CD14-positive monocyte (primary cell): ENCODE measurements around the gene WWOX. TPM values are rescaled to one million over a fixed set of nuclear protein-coding genes. Genes with fewer than 3 reads are reported as not detected.

Experiments used
- DNase-seq, 3 donors: peaks; one replicate each; pipeline ENCODE4 v3.0.0-alpha.2; 2011 to 2022
- H2AFZ ChIP-seq: 2 replicates; pipeline ENCODE4 v1.6.0; 2012; ENCODE audit warnings: mild to moderate bottlenecking, low read depth, low read length, inconsistent platforms; ENCODE audit not compliant: insufficient read depth, poor library complexity, severe bottlenecking
- H3K27ac ChIP-seq, 2 donors: 1 replicate in 1 of 2; 2 replicates in 1 of 2; pipeline ENCODE4 v1.5.1; 2012 to 2013; ENCODE audit warnings: low read length in 2 of 2, control low read depth in 1 of 2, inconsistent platforms in 1 of 2, low read depth in 1 of 2, mild to moderate bottlenecking in 1 of 2
- H3K27me3 ChIP-seq, 2 donors: one replicate each; pipeline versions ENCODE4 v1.6.0 to v1.6.1; 2011 to 2013; ENCODE audit warnings: low read length in 2 of 2; ENCODE audit not compliant: control insufficient read depth in 2 of 2, insufficient read depth in 2 of 2
- H3K36me3 ChIP-seq, 2 donors: replicated peaks in 1 of 2; 1 replicate in 1 of 2; 2 replicates in 1 of 2; pipeline versions ENCODE4 v1.5.1 to v1.6.1; 2012 to 2013; ENCODE audit warnings: low read length in 2 of 2, control low read depth in 1 of 2, inconsistent platforms in 1 of 2, mild to moderate bottlenecking in 1 of 2; ENCODE audit not compliant: insufficient read depth in 2 of 2, control insufficient read depth in 1 of 2
- H3K4me1 ChIP-seq, 2 donors: 1 replicate in 1 of 2; 2 replicates in 1 of 2; pipeline versions ENCODE4 v1.5.1 to v1.6.1; 2012 to 2013; ENCODE audit warnings: low read length in 2 of 2, control low read depth in 1 of 2, inconsistent platforms in 1 of 2, mild to moderate bottlenecking in 1 of 2, moderate library complexity in 1 of 2; ENCODE audit not compliant: insufficient read depth in 2 of 2, control insufficient read depth in 1 of 2
- H3K4me2 ChIP-seq: replicated peaks from 2 replicates; pipeline ENCODE3; 2012; ENCODE audit warnings: low read length, moderate library complexity, mild to moderate bottlenecking; ENCODE audit not compliant: poor library complexity, severe bottlenecking; ENCODE audit errors: extremely low read depth
- H3K4me3 ChIP-seq, 3 experiments: fragments of 200-600 bp in 1 of 3; sonication (generic) in 1 of 3; replicated peaks in 1 of 3; 1 replicate in 2 of 3; 2 replicates in 1 of 3; pipeline ENCODE4 v1.5.1; 2011 to 2013; ENCODE audit warnings: low read length in 3 of 3, mild to moderate bottlenecking in 3 of 3, control low read depth in 2 of 3, low read depth in 2 of 3, inconsistent platforms in 1 of 3, moderate library complexity in 1 of 3
- H3K79me2 ChIP-seq: 2 replicates; pipeline ENCODE4 v1.6.0; 2012; ENCODE audit warnings: mild to moderate bottlenecking, control low read depth, inconsistent platforms, low read length, moderate library complexity; ENCODE audit not compliant: insufficient read depth
- H3K9ac ChIP-seq: 2 replicates; pipeline ENCODE4 v1.6.0; 2017; ENCODE audit warnings: low read length, mild to moderate bottlenecking; ENCODE audit not compliant: insufficient read depth, poor library complexity, severe bottlenecking
- H3K9me3 ChIP-seq, 2 donors: replicated peaks in 1 of 2; 1 replicate in 1 of 2; 2 replicates in 1 of 2; pipeline versions ENCODE4 v1.5.1 to v1.6.1; 2012 to 2013; ENCODE audit warnings: low read length in 2 of 2, control low read depth in 1 of 2; ENCODE audit not compliant: control insufficient read depth in 1 of 2, insufficient read depth in 1 of 2
- H4K20me1 ChIP-seq: 2 replicates; pipeline ENCODE4 v1.6.0; 2012; ENCODE audit warnings: mild to moderate bottlenecking, low read length, control low read depth, moderate library complexity; ENCODE audit not compliant: insufficient read depth
- H3K27ac Mint-ChIP-seq, 7 donors: one replicate each; pipeline ENCODE4 v1.8.0; 2020; ENCODE audit warnings: mild to moderate bottlenecking in 7 of 7, mixed read lengths in 7 of 7, moderate library complexity in 6 of 7, inconsistent platforms in 2 of 7
- H3K27me3 Mint-ChIP-seq, 3 donors: one replicate each; pipeline ENCODE4 v1.8.0; 2021 to 2022; ENCODE audit warnings: low read depth in 3 of 3, mild to moderate bottlenecking in 3 of 3, mixed read lengths in 3 of 3, moderate library complexity in 3 of 3, inconsistent platforms in 1 of 3
- H3K36me3 Mint-ChIP-seq, 2 donors: one replicate each; pipeline ENCODE4 v1.8.0; 2020; ENCODE audit warnings: mixed read lengths in 2 of 2, inconsistent platforms in 1 of 2, mild to moderate bottlenecking in 1 of 2
- H3K4me1 Mint-ChIP-seq: one replicate; pipeline ENCODE4 v1.8.0; 2020; ENCODE audit warnings: mild to moderate bottlenecking, mixed read lengths
- H3K4me3 Mint-ChIP-seq, 2 donors: one replicate each; pipeline ENCODE4 v1.8.0; 2020; ENCODE audit warnings: mild to moderate bottlenecking in 2 of 2, mixed read lengths in 2 of 2, moderate library complexity in 1 of 2
- H3K9me3 Mint-ChIP-seq, 7 donors: one replicate each; pipeline ENCODE4 v1.8.0; 2020 to 2022; ENCODE audit warnings: mixed read lengths in 7 of 7, mild to moderate bottlenecking in 6 of 7, moderate library complexity in 6 of 7, inconsistent platforms in 2 of 7
- WGBS: methylation state at CpG from one replicate; pipeline ENCODE4 v1.1.5; 2013; ENCODE audit warnings: missing lambda C conversion rate; ENCODE audit not compliant: insufficient coverage; 5-methylcytosine and 5-hydroxymethylcytosine counted together
- intact Hi-C, 2 donors: fragments of 100-400 bp; cut with micrococcal nuclease; formaldehyde crosslinking; loops; one replicate each; pipeline versions ENCODE4 v1.15.0 to v1.15.1; 2023
- polyA plus RNA-seq, 3 donors: library from polyadenylated mRNA; depleted of rRNA in 1 of 3; unstranded in 2 of 3; stranded (reverse) in 1 of 3; fragments of 300-500 nt in 2 of 3; fragments of >200 nt in 1 of 3; fragmentation: Illumina TruSeq in 2 of 3; gene quantifications; 1 replicate in 2 of 3; 2 replicates in 1 of 3; pipeline ENCODE4 v1.2.3, GENCODE V29; 2012 to 2021
- TF ChIP-seq, protein P1 (sequence below): fragments of 200-600 bp; IDR thresholded peaks from one replicate; pipeline ENCODE4 v1.8.0; 2022; ENCODE audit warnings: antibody characterized with exemption, mild to moderate bottlenecking

The WWOX gene
- polyA plus RNA-seq, 3 donors, result 4.0 to 7.0 (median 6.3) TPM

- no peaks in the 10 kb centered on the region for H3K36me3 Mint-ChIP-seq
- Histone ChIP-seq H3K27me3 (no peaks in the 10 kb centered on the region), H2AFZ (no peak overlapping the region), H3K36me3 (no peaks in the 10 kb centered on the region), H4K20me1 (no peaks in the 10 kb centered on the region), H3K27ac (no peak overlapping the region), H3K79me2 (no peaks in the 10 kb centered on the region), H3K4me2 (no peak overlapping the region), H3K9me3 (no peaks in the 10 kb centered on the region), H3K9ac (no peak overlapping the region), H3K4me1 (no peaks in the 10 kb centered on the region), H3K4me3 (no peak overlapping the region)
- no peak overlapping the region for H3K4me3 Mint-ChIP-seq
- TF ChIP-seq, protein P1, sequence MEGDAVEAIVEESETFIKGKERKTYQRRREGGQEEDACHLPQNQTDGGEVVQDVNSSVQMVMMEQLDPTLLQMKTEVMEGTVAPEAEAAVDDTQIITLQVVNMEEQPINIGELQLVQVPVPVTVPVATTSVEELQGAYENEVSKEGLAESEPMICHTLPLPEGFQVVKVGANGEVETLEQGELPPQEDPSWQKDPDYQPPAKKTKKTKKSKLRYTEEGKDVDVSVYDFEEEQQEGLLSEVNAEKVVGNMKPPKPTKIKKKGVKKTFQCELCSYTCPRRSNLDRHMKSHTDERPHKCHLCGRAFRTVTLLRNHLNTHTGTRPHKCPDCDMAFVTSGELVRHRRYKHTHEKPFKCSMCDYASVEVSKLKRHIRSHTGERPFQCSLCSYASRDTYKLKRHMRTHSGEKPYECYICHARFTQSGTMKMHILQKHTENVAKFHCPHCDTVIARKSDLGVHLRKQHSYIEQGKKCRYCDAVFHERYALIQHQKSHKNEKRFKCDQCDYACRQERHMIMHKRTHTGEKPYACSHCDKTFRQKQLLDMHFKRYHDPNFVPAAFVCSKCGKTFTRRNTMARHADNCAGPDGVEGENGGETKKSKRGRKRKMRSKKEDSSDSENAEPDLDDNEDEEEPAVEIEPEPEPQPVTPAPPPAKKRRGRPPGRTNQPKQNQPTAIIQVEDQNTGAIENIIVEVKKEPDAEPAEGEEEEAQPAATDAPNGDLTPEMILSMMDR, result no peak
- WGBS, result 93% methylated on average over 3 of the region's 3 CpGs
- intact Hi-C loops, result no loop called here
- DNase-seq, result no peak
- peaks cover 2 to 4% (median 2%) of the 10 kb centered on the region in 3 donors for H3K27me3 Mint-ChIP-seq
- no peak overlapping the region for H3K27ac Mint-ChIP-seq
- H3K4me1 Mint-ChIP-seq, result peaks cover 5% of the 10 kb centered on the region
- H3K9me3 Mint-ChIP-seq, result no peaks in the 10 kb centered on the region
These were observed 150.4 kb downstream of the WWOX start for GRCh38 chr16:78249832-78250231.

DNA sequence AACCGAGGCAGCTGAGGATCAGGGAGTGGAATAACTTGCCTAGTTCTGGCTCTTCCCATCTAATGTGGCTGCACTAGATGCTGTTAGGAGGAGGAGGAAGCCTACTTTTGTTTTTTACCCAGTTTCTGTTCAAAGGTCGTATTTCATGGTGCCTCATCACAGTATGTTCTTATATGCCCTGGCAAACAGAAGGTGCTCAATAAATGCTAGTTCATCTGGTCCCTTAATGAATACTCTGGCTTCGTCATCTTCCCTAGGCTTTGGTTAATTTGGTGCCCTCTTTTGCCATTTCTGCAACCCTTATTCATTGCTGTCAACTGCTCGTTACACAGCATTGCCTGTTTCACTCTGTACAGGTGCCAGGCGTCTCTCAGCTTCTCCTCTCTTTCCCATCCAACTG, 151.7 kb downstream of the WWOX start:
- Histone ChIP-seq H2AFZ (no peak overlapping the region), H3K9ac (no peak overlapping the region), H3K36me3 (no peaks in the 10 kb centered on the region), H3K4me1 (no peaks in the 10 kb centered on the region), H3K79me2 (no peaks in the 10 kb centered on the region), H4K20me1 (no peaks in the 10 kb centered on the region), H3K27ac (no peak overlapping the region), H3K4me2 (no peak overlapping the region), H3K27me3 (no peaks in the 10 kb centered on the region), H3K4me3 (no peak overlapping the region), H3K9me3 (no peaks in the 10 kb centered on the region)
- WGBS, result 90% methylated on average over 4 of the region's 5 CpGs
- no peak for DNase-seq
- no peak overlapping the region for H3K27ac Mint-ChIP-seq
- H3K4me3 Mint-ChIP-seq, result no peak overlapping the region
- no peaks in the 10 kb centered on the region for H3K9me3 Mint-ChIP-seq
- TF ChIP-seq, protein P1, result no peak
- H3K27me3 Mint-ChIP-seq, result peaks cover 2% of the 10 kb centered on the region in 3 donors
- H3K4me1 Mint-ChIP-seq, result peaks cover 5% of the 10 kb centered on the region
- intact Hi-C loops, result no loop called here
- H3K36me3 Mint-ChIP-seq, result no peaks in the 10 kb centered on the region
